ENCODE data around the gene RGS10.
A peak's percentile ranks its signal among the peaks of the same experiment; 100 is the strongest.

The RGS10 gene

GRCh38 chr10:119462773-119463172 lies 79.7 kb downstream of the RGS10 start:
- no peak for DNase-seq (ENCODE audit: extremely low spot score)
- CTCF ChIA-PET = no interaction called here
- TF ChIP-seq CTCF (IDR thresholded peaks at IDR 0.05; ENCODE audit: control extremely low read depth, extremely low read depth, low read depth, missing control alignments) = no peak
- POLR2A ChIA-PET = no interaction called here

GRCh38 chr10:119461923-119462322 lies 80.6 kb downstream of the RGS10 start:
- peak; percentile 62 for DNase-seq (ENCODE audit: extremely low spot score)
- CTCF ChIA-PET = no interaction called here
- no peak for TF ChIP-seq CTCF (IDR thresholded peaks at IDR 0.05; ENCODE audit: control extremely low read depth, extremely low read depth, low read depth, missing control alignments)
- POLR2A ChIA-PET = no interaction called here

- POLR2A ChIA-PET = no interaction called here
Measured at GRCh38 chr10:119461380-119461779, 81.1 kb downstream of the RGS10 start.

GRCh38 chr10:119460369-119461195 lies 81.9 kb downstream of the RGS10 start:
- DNase-seq (ENCODE audit: extremely low spot score) = no peak

More at GRCh38 chr10:119461380-119461779, 81.1 kb downstream of the RGS10 start:
- TF ChIP-seq CTCF (IDR thresholded peaks at IDR 0.05; ENCODE audit: control extremely low read depth, extremely low read depth, low read depth, missing control alignments) = no peak
- CTCF ChIA-PET = interaction anchor here (1.2 kb wide), 1 partner anchor 28 kb away, joined by 3 read pairs; no protein-coding TSS in a partner anchor
- no peak for DNase-seq (ENCODE audit: extremely low spot score)

GRCh38 chr10:119459681-119460340 lies 82.7 kb downstream of the RGS10 start:
- POLR2A ChIA-PET = no interaction called here
- DNase-seq (ENCODE audit: extremely low spot score) = no peak
- TF ChIP-seq CTCF (IDR thresholded peaks at IDR 0.05; ENCODE audit: control extremely low read depth, extremely low read depth, low read depth, missing control alignments) = no peak
- CTCF ChIA-PET = interaction anchor here (1.1 to 2.5 kb wide), 4 partner anchors 10 to 271 kb away, joined by 3 to 16 read pairs (median 4); no protein-coding TSS in a partner anchor

More at GRCh38 chr10:119460369-119461195, 81.9 kb downstream of the RGS10 start:
- no peak for TF ChIP-seq CTCF (IDR thresholded peaks at IDR 0.05; ENCODE audit: control extremely low read depth, extremely low read depth, low read depth, missing control alignments)
- ChIA-PET POLR2A (interaction anchor here (0.6 kb wide), 1 partner anchor 20 kb away, joined by 3 read pairs; no protein-coding TSS in a partner anchor), CTCF (interaction anchor here (1.2 to 2.5 kb wide), 3 partner anchors 9 to 29 kb away, joined by 3 to 16 read pairs (median 5); no protein-coding TSS in a partner anchor)

- POLR2A ChIA-PET = no interaction called here
- CTCF ChIA-PET = interaction anchor here (1.3 to 3.8 kb wide), 7 partner anchors 8 to 259 kb away, joined by 3 to 17 read pairs (median 10); no protein-coding TSS in a partner anchor
- DNase-seq (ENCODE audit: extremely low spot score) = no peak
- no peak for TF ChIP-seq CTCF (IDR thresholded peaks at IDR 0.05; ENCODE audit: control extremely low read depth, extremely low read depth, low read depth, missing control alignments)
Measured at GRCh38 chr10:119457966-119458766, 84.4 kb downstream of the RGS10 start.
